HepG2 (cell line): ENCODE measurements around the gene GLO1. TPM values are rescaled to one million over a fixed set of nuclear protein-coding genes. Genes with fewer than 3 reads are reported as not detected.
A peak's percentile ranks its signal among the peaks of the same experiment; 100 is the strongest.

Source experiments
- AKAP8 ChIP-seq: sonication (generic); formaldehyde crosslinking; IDR thresholded peaks from 2 replicates; pipeline ENCODE4 v1.5.1; 2020; ENCODE audit warnings: mild to moderate bottlenecking, missing genetic modification reagents
- ARNT ChIP-seq: fragments of 450-650 bp; IDR thresholded peaks from 2 replicates; pipeline ENCODE4 v1.6.1; 2017
- ESRRA ChIP-seq: sonication (generic); formaldehyde crosslinking; IDR thresholded peaks from 2 replicates; pipeline ENCODE4 v1.5.1; 2020; ENCODE audit warnings: mild to moderate bottlenecking, low read depth, missing genetic modification reagents
- FOSL2 ChIP-seq: sonication (generic); formaldehyde crosslinking; IDR thresholded peaks from 2 replicates; pipeline ENCODE4 v1.4.0; 2020; ENCODE audit warnings: missing genetic modification reagents
- HOXA7 ChIP-seq: sonication (generic); formaldehyde crosslinking; IDR thresholded peaks from 2 replicates; pipeline ENCODE4 v1.8.1; 2022; ENCODE audit warnings: mild to moderate bottlenecking, missing genetic modification reagents, moderate library complexity
- KDM5A ChIP-seq: fragments of 200-600 bp; sonication (generic); IDR thresholded peaks from 2 replicates; pipeline ENCODE4 v1.7.0; 2018; ENCODE audit warnings: antibody characterized with exemption, mild to moderate bottlenecking, low read length, borderline replicate concordance
- MAZ ChIP-seq, 2 experiments: sonication (generic) in 1 of 2; formaldehyde crosslinking in 1 of 2; IDR thresholded peaks; 2 replicates each; pipeline versions ENCODE4 v1.5.0 to v1.6.1; 2012 to 2020; ENCODE audit warnings: low read depth in 2 of 2, mild to moderate bottlenecking in 2 of 2, borderline replicate concordance in 1 of 2, improper control_type of control experiment in 1 of 2, low read length in 1 of 2, missing genetic modification reagents in 1 of 2, moderate library complexity in 1 of 2
- PITX1 ChIP-seq: sonication (generic); formaldehyde crosslinking; IDR thresholded peaks from 2 replicates; pipeline ENCODE4 v1.5.1; 2020; ENCODE audit warnings: mild to moderate bottlenecking, missing genetic modification reagents
- RAD21 ChIP-seq: fragments of 450-650 bp; formaldehyde crosslinking; IDR thresholded peaks from 2 replicates; pipeline ENCODE4 v1.5.0; 2020; ENCODE audit warnings: mild to moderate bottlenecking
- RBM22 ChIP-seq: fragments of 200-400 bp; formaldehyde crosslinking; optimal IDR thresholded peaks from 2 replicates; pipeline ENCODE3; 2017; ENCODE audit warnings: mild to moderate bottlenecking, low read length, moderate library complexity
- SRY ChIP-seq: sonication (generic); formaldehyde crosslinking; IDR thresholded peaks from 2 replicates; pipeline ENCODE4 v1.8.0; 2022; ENCODE audit warnings: mild to moderate bottlenecking, missing genetic modification reagents
- TBX2 ChIP-seq: sonication (generic); formaldehyde crosslinking; IDR thresholded peaks from 2 replicates; pipeline ENCODE4 v1.5.0; 2020; ENCODE audit warnings: missing genetic modification reagents, mild to moderate bottlenecking, borderline replicate concordance
- ZFP90 ChIP-seq: sonication (generic); formaldehyde crosslinking; IDR thresholded peaks from 2 replicates; pipeline ENCODE4 v1.8.0; 2022; ENCODE audit warnings: missing genetic modification reagents, mild to moderate bottlenecking, inconsistent platforms, borderline replicate concordance
- ZFX ChIP-seq: sonication (generic); formaldehyde crosslinking; IDR thresholded peaks from 2 replicates; pipeline ENCODE4 v1.4.0; 2020; ENCODE audit warnings: mild to moderate bottlenecking, low read depth, missing genetic modification reagents, moderate library complexity
- ZNF225 ChIP-seq: sonication (generic); formaldehyde crosslinking; IDR thresholded peaks from 2 replicates; pipeline ENCODE4 v1.4.0; 2020; ENCODE audit warnings: mild to moderate bottlenecking, missing genetic modification reagents
- ZNF335 ChIP-seq: sonication (generic); formaldehyde crosslinking; IDR thresholded peaks from 2 replicates; pipeline ENCODE4 v1.4.0; 2020; ENCODE audit warnings: missing genetic modification reagents
- ZNF451 ChIP-seq: sonication (generic); formaldehyde crosslinking; IDR thresholded peaks from 2 replicates; pipeline ENCODE4 v1.5.0; 2020; ENCODE audit warnings: mild to moderate bottlenecking, missing genetic modification reagents
- ZNF549 ChIP-seq: sonication (generic); formaldehyde crosslinking; IDR thresholded peaks from 2 replicates; pipeline ENCODE4 v1.5.0; 2020; ENCODE audit warnings: missing genetic modification reagents
- ZNF567 ChIP-seq: sonication (generic); formaldehyde crosslinking; IDR thresholded peaks from 2 replicates; pipeline ENCODE4 v1.8.1; 2023; ENCODE audit warnings: mild to moderate bottlenecking, missing genetic modification reagents, borderline replicate concordance
- ZNF7 ChIP-seq: IDR thresholded peaks from 2 replicates; pipeline ENCODE4 v1.6.1; 2016; ENCODE audit warnings: missing biosample characterization, missing genetic modification reagents
- ZNF883 ChIP-seq: sonication (generic); formaldehyde crosslinking; IDR thresholded peaks from 2 replicates; pipeline ENCODE4 v1.5.1; 2020; ENCODE audit warnings: mild to moderate bottlenecking, missing genetic modification reagents; ENCODE audit errors: not compliant biosample characterization
- ZNF891 ChIP-seq: sonication (generic); formaldehyde crosslinking; IDR thresholded peaks from 2 replicates; pipeline ENCODE4 v1.5.0; 2020; ENCODE audit warnings: mild to moderate bottlenecking, missing genetic modification reagents
- polyA plus RNA-seq, 8 experiments: library from polyadenylated mRNA; depleted of rRNA in 3 of 8; stranded (reverse) in 7 of 8; unstranded in 1 of 8; fragments of >200 nt; fragmentation: Illumina TruSeq in 4 of 8; extraction: Trizol in 4 of 8; gene quantifications; 2 replicates each; pipeline versions ENCODE4 v1.2.1 to v1.2.3, GENCODE V29; 2011 to 2016; ENCODE audit warnings: low read depth in 4 of 8, missing spikeins in 1 of 8, mixed read lengths in 1 of 8; ENCODE audit not compliant: insufficient read depth in 1 of 8
- total RNA-seq, 5 experiments: library from RNA; depleted of rRNA; stranded (reverse); fragments of >200 nt; fragmentation: Illumina TruSeq; extraction: Trizol; gene quantifications; 2 replicates each; pipeline ENCODE4 v1.2.3, GENCODE V29; 2016; ENCODE audit warnings: low read depth in 1 of 5
- TF ChIP-seq, protein P1 (sequence below): sonication (generic); formaldehyde crosslinking; IDR thresholded peaks from 2 replicates; pipeline ENCODE4 v1.4.0; 2020; ENCODE audit warnings: mild to moderate bottlenecking, missing genetic modification reagents, borderline replicate concordance
- TF ChIP-seq, protein P2 (sequence below): sonication (generic); formaldehyde crosslinking; IDR thresholded peaks from 2 replicates; pipeline ENCODE4 v1.5.1; 2020; ENCODE audit warnings: missing genetic modification reagents, mild to moderate bottlenecking, borderline replicate concordance
- TF ChIP-seq, protein P3 (sequence below): fragments of 450-650 bp; IDR thresholded peaks from 2 replicates; pipeline ENCODE4 v1.6.1; 2016

GLO1 gene
- total and polyA plus RNA-seq, 2 of the 13 experiments (the other 11 are each of a cell fraction or from before 2014, with no cell fraction given) = 77.1 to 177 TPM

DNA sequence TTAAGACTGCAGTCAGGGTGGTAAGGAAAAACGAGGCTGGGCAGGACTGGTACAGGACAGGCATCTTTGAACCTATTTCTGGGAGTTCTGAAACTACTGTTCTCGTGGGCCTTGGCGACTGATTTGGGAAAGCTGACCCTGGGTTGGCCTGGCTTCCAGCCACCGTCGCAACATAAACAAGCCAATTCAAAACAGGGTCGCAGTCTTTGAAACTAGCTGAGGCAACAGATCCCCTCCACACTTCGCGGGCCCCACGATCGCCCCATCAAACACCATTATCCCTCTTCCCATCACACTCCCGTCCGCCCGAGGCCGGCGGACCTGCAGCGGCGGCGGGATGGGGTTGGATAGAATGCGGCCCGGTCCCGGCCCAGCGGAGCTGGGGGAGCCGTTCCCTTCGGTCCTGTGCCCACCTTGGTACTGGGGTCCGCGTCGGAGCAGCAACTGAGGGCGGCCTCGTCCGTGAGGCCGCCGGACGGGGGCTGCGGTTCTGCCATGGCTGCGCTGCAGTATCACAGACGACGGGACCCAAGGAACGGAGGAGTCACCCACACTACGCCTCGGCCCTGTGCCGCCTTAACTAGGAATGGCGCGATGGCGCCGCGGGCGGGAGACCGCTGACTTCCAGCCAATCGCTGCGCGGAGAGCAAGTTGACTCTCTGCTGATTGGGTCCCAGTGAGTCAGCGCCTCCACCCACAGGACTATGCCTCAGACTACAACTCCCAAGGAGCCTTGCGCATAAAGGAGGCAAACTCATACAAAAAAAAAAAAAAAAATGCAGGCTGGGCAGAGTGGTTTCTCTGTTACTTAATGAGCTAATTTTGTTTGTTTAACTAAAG is at the start of gene GLO1 (continued):
- TF ChIP-seq MAZ (IDR thresholded peaks at IDR 0.05; ENCODE audit: borderline replicate concordance, low read depth, low read length) = no peak
- no peak; the same call in 1 of the 2 replicates for TF ChIP-seq MAZ (CRISPR knock-in tag; IDR thresholded peaks at IDR 0.05; ENCODE audit: low read depth)
- no peak for TF ChIP-seq ZNF883 (CRISPR knock-in tag)
- TF ChIP-seq ZNF891 (CRISPR knock-in tag) = peak; percentile 95
- peak; percentile 86; the same call in 1 of the 2 replicates for TF ChIP-seq ZNF451 (CRISPR knock-in tag)
- peak; percentile 97 for TF ChIP-seq ZFX (CRISPR knock-in tag)
- peak; percentile 58; the same call in 1 of the 2 replicates for TF ChIP-seq ESRRA (CRISPR knock-in tag)
- TF ChIP-seq AKAP8 (CRISPR knock-in tag) = no peak
- TF ChIP-seq KDM5A = 0 out of 2 replicates have a peak, but pooled peaks have one; percentile 35
- no peak; the same call in 1 of the 2 replicates for TF ChIP-seq RAD21
- TF ChIP-seq, protein P1, sequence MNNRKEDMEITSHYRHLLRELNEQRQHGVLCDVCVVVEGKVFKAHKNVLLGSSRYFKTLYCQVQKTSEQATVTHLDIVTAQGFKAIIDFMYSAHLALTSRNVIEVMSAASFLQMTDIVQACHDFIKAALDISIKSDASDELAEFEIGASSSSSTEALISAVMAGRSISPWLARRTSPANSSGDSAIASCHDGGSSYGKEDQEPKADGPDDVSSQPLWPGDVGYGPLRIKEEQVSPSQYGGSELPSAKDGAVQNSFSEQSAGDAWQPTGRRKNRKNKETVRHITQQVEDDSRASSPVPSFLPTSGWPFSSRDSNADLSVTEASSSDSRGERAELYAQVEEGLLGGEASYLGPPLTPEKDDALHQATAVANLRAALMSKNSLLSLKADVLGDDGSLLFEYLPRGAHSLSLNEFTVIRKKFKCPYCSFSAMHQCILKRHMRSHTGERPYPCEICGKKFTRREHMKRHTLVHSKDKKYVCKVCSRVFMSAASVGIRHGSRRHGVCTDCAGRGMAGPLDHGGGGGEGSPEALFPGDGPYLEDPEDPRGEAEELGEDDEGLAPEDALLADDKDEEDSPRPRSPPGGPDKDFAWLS (CRISPR knock-in tag) = no peak
- TF ChIP-seq ZNF567 = no peak
- no peak for TF ChIP-seq ZNF549 (CRISPR knock-in tag)
- peak; percentile 31; the same call in 1 of the 2 replicates for TF ChIP-seq ZNF225 (CRISPR knock-in tag)
- TF ChIP-seq, protein P2, sequence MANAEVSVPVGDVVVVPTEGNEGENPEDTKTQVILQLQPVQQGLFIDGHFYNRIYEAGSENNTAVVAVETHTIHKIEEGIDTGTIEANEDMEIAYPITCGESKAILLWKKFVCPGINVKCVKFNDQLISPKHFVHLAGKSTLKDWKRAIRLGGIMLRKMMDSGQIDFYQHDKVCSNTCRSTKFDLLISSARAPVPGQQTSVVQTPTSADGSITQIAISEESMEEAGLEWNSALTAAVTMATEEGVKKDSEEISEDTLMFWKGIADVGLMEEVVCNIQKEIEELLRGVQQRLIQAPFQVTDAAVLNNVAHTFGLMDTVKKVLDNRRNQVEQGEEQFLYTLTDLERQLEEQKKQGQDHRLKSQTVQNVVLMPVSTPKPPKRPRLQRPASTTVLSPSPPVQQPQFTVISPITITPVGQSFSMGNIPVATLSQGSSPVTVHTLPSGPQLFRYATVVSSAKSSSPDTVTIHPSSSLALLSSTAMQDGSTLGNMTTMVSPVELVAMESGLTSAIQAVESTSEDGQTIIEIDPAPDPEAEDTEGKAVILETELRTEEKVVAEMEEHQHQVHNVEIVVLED (CRISPR knock-in tag) = peak; percentile 82
- TF ChIP-seq ZNF335 (CRISPR knock-in tag) = peak; percentile 76
- TF ChIP-seq RBM22 = no peak
- peak; percentile 85 for TF ChIP-seq FOSL2 (CRISPR knock-in tag)
- TF ChIP-seq, protein P3, sequence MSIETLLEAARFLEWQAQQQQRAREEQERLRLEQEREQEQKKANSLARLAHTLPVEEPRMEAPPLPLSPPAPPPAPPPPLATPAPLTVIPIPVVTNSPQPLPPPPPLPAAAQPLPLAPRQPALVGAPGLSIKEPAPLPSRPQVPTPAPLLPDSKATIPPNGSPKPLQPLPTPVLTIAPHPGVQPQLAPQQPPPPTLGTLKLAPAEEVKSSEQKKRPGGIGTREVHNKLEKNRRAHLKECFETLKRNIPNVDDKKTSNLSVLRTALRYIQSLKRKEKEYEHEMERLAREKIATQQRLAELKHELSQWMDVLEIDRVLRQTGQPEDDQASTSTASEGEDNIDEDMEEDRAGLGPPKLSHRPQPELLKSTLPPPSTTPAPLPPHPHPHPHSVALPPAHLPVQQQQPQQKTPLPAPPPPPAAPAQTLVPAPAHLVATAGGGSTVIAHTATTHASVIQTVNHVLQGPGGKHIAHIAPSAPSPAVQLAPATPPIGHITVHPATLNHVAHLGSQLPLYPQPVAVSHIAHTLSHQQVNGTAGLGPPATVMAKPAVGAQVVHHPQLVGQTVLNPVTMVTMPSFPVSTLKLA = 0 out of 2 replicates have a peak, but pooled peaks have one; percentile 2
- TF ChIP-seq PITX1 = peak; percentile 77
- TF ChIP-seq ARNT = no peak
- TF ChIP-seq TBX2 (CRISPR knock-in tag) = peak; percentile 67; the same call in 1 of the 2 replicates
- TF ChIP-seq SRY = peak; percentile 87; the same call in 1 of the 2 replicates
- no peak for TF ChIP-seq HOXA7
- no peak for TF ChIP-seq ZNF7 (CRISPR knock-in tag)
- TF ChIP-seq ZFP90 (CRISPR knock-in tag) = peak; percentile 57; the same call in 1 of the 2 replicates
